Peyer's patch (tissue), 4 donors: ENCODE measurements around the gene LMTK2.

Experiments
- CTCF ChIP-seq, 6 experiments: fragments of 450-650 bp in 4 of 6; fragments of 200-600 bp in 2 of 6; sonication (generic) in 1 of 6; IDR thresholded peaks; one replicate each; pipeline ENCODE4 v1.5.1; 2017 to 2019; ENCODE audit warnings: antibody characterized with exemption in 6 of 6, mild to moderate bottlenecking in 3 of 6, moderate library complexity in 1 of 6
- POLR2A ChIP-seq, 2 donors: fragments of 450-650 bp; IDR thresholded peaks; one replicate each; pipeline ENCODE4 v1.5.1; 2017; ENCODE audit warnings: antibody characterized with exemption in 2 of 2, mild to moderate bottlenecking in 2 of 2, moderate library complexity in 2 of 2

- TF ChIP-seq CTCF (IDR thresholded peaks at IDR 0.05) = no peak
- no peak for TF ChIP-seq POLR2A (IDR thresholded peaks at IDR 0.05)
Observed at GRCh38 chr7:98244871-98245270, 138.2 kb downstream of the LMTK2 start.
